ENCODE results near the gene CYGB. TPM values are rescaled to one million over a fixed set of nuclear protein-coding genes. Genes with fewer than 3 reads are reported as not detected.

CYGB gene
- total RNA-seq, 1 donor from 2014 or later, result 10.0 TPM

- no peak for TF ChIP-seq CTCF (conservative IDR thresholded peaks at IDR 0.05)
- Mint-ChIP-seq H3K9me3 (no peaks in the 10 kb centered on the region), H3K4me1 (ENCODE audit: unreplicated experiment) (peaks cover 35% of the 10 kb centered on the region), H3K4me3 (peak overlapping the region; percentile 82), H3K36me3 (no peaks in the 10 kb centered on the region), H3K27ac (peak overlapping the region; percentile 53), H3K27me3 (peaks cover 14% of the 10 kb centered on the region)
- DNase-seq (ENCODE audit: extremely low spot score, unreplicated experiment), result no peak
These were observed 37.3 kb downstream of the CYGB start for GRCh38 chr17:76500074-76500746.

GRCh38 chr17:76499267-76499667 lies 38.2 kb downstream of the CYGB start:
- Mint-ChIP-seq H3K9me3 (no peaks in the 10 kb centered on the region), H3K27me3 (peaks cover 14% of the 10 kb centered on the region), H3K4me3 (peak overlapping the region; percentile 80), H3K36me3 (no peaks in the 10 kb centered on the region), H3K4me1 (ENCODE audit: unreplicated experiment) (peaks cover 35% of the 10 kb centered on the region), H3K27ac (no peak overlapping the region)
- no peak for TF ChIP-seq CTCF (conservative IDR thresholded peaks at IDR 0.05)
- no peak for DNase-seq (ENCODE audit: extremely low spot score, unreplicated experiment)

- Mint-ChIP-seq H3K4me3 (peak overlapping the region; percentile 80), H3K27me3 (peaks cover 11% of the 10 kb centered on the region), H3K36me3 (no peaks in the 10 kb centered on the region), H3K4me1 (ENCODE audit: unreplicated experiment) (peaks cover 35% of the 10 kb centered on the region), H3K27ac (no peak overlapping the region), H3K9me3 (no peaks in the 10 kb centered on the region)
- DNase-seq (ENCODE audit: extremely low spot score, unreplicated experiment), result no peak
- TF ChIP-seq CTCF (conservative IDR thresholded peaks at IDR 0.05), result no peak
These were observed 38.6 kb downstream of the CYGB start for GRCh38 chr17:76498876-76499251.

- no peaks in the 10 kb centered on the region for H3K9me3 Mint-ChIP-seq
- H3K27ac Mint-ChIP-seq, result peak overlapping the region; percentile 63
- peak overlapping the region; percentile 80 for H3K4me3 Mint-ChIP-seq
- peaks cover 11% of the 10 kb centered on the region for H3K27me3 Mint-ChIP-seq
- DNase-seq (ENCODE audit: extremely low spot score, unreplicated experiment), result no peak
- no peak for TF ChIP-seq CTCF (conservative IDR thresholded peaks at IDR 0.05)
- peaks cover 37% of the 10 kb centered on the region for H3K4me1 Mint-ChIP-seq (ENCODE audit: unreplicated experiment)
- H3K36me3 Mint-ChIP-seq, result no peaks in the 10 kb centered on the region
These were observed 39.3 kb downstream of the CYGB start for GRCh38 chr17:76497979-76498875.

- Mint-ChIP-seq H3K4me1 (ENCODE audit: unreplicated experiment) (peaks cover 39% of the 10 kb centered on the region), H3K27me3 (peaks cover 11% of the 10 kb centered on the region), H3K27ac (no peak overlapping the region), H3K4me3 (no peak overlapping the region), H3K36me3 (no peaks in the 10 kb centered on the region), H3K9me3 (no peaks in the 10 kb centered on the region)
- no peak for TF ChIP-seq CTCF (conservative IDR thresholded peaks at IDR 0.05)
- no peak for DNase-seq (ENCODE audit: extremely low spot score, unreplicated experiment)
These were observed 39.9 kb downstream of the CYGB start for GRCh38 chr17:76497699-76497978.

Data from type B pancreatic cell (in vitro differentiated cells).